Lung microvascular endothelial cell (primary cell): Measurements from ENCODE around the gene MFRP. TPM values are rescaled to one million over a fixed set of nuclear protein-coding genes. Genes with fewer than 3 reads are reported as not detected.

ENCODE experiments used
- DNase-seq, 2 donors: peaks; one replicate each; pipeline versions ENCODE4 v3.0.0 to v3.0.0-alpha.2; 2010; ENCODE audit warnings: low read depth in 2 of 2
- total RNA-seq: library from RNA; depleted of rRNA; stranded (reverse); fragments of >200 nt; gene quantifications from 2 replicates; pipeline ENCODE4 v1.2.1, GENCODE V29; 2014

Gene MFRP
- total RNA-seq, 1 donor from 2014 or later = under 0.01 TPM

DNA sequence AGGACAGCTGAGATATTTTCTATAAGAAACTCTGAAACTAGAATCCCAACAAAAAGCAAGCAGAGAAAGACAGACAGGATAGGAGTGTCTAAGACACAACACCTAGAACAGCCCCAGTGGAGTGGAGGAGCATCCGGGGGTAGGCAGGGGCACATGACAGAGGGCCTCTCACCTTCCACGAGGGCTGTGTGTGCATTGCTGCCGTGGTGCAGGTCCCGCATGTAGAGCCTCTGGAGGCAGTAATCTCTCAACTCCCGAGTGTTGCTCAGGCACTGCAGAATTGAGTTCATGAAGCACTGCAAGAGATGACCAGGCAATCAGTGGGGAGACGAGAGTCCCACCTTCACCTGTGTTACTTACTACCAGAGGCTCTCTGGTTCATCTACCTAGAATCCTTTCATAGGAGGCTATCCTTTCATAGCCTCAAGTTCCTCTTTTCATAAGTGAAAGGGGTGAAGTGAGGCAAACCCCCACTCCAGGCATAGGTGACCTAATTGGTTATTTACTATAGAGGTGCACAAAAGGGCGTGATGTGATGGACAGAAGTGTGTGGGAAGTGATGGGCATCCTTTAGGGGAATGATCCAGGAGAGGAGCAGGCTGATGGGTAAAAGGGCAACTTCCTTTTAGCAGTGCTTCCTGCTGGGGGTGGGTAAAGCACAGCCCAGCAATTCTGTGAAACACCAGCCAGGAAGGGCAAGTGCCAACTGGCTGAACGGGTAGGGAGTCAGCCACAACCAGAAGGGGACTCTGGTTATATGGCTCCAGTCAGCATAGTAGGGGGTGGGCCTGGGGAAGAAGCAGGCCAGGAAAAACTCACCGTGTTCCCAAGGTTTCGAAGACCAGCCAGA, 13.1 kb upstream of the MFRP start:
- no peak for DNase-seq

DNA sequence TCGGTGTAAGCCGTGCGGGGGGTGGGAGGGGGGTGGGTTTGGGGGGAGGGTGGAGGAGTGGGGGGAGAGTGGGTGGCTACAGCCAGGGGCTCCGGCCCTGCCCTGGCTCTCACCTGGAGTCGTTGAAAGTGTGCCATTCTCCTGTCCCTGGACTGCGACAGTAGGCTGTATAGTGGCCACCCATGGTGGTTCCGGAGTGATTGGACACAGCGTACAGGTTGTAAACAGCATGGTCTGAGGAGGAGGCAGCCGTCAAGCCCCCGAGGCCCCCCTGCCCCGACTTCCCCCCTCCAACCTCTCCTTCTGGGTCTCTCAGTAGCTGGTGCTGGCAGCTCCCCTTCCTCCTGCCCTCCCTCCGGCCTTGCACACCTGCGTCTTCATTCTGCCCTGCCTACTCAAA, 10.6 kb upstream of the MFRP start:
- no peak for DNase-seq

DNA sequence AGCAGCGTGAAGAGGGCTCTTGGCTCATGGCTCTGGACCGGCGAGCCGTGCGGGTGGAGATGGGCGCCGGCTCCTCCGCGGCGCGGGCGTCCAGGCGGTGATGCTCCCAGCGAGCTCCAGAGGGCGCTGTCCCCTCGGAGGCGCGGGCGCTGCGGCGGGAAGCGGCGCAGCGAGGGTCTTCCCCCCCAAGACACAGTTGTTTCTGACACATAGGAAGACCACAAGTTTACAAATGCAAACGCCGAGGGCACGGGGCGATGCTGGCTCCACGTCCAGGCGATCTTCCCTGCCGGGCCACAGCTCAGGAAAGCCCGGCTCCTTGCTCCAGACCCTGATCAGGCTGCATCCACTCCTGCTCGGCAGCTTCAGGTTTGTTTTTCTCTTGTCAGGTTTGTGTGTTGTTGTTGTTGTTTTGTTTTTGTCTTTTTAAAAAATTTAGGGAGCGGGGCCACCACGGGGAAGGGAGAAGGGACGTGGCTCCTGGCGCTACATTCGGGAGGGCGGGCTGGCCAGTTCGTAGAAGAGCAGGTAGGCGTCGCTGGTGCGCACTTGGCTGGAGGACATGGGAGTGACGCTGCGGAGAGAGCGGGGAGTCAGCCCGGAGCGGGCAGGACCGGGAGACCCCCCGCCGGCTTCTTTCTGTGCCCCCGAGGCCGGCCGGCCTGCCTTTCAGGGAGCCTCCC, 10.0 kb upstream of the MFRP start:
- DNase-seq = peak; percentile 74 to 87

DNA sequence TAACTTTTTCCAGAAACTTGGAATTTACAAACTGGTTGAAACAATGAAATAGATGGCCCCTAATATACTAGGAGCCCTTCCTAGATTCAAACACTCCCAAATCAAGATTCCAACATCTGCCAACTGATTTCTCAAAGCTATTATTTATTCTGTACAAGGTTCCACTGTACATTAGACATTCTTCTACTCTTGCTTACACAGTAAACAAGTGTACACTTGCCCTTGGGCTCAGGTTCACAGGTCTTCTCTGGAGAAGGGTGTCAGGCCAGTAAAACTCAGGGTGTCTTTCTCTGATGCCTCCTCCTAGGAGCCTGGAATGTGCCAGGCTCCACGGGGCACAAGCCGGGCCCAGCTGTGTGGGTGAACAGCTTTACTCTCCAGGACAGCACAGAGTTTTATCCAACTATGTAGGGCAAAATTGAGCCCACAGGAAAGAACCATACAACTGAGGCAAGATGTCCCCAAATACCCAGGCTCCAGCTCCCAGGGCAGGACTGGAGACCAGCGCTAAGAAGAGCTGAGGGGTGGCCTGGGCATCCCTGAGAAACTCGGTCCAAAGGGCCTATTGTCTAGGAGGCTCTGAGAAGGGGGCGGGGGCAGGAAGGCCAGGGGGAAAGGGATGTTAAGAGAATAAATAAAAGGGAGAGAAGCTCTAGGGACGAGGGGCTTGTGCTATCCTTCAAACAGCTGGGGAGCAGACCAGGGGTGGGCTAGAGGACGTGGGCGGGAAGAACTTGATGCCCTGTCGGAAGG, 8.8 kb upstream of the MFRP start:
- DNase-seq = no peak

DNA sequence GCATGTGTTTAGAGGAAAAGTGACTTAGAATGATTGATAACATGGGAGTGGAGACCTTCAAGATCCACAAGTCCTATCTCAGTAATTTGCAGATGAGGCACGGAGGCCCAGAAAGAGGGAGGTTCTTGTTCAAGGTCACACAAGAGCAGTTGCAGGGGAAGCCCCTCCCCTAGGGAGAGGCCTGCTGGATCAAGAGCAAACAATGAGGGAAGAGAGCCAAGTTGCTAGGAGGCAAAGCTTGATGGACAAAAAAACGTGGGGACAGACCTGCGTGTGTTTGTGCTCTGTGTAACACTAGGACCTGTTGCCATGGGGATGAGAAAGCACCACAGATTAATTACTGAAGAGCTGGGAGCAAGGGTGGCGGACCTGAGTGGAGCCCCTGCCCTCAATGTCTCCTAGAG, 6.4 kb upstream of the MFRP start:
- DNase-seq = peak; percentile 87 to 97

DNA sequence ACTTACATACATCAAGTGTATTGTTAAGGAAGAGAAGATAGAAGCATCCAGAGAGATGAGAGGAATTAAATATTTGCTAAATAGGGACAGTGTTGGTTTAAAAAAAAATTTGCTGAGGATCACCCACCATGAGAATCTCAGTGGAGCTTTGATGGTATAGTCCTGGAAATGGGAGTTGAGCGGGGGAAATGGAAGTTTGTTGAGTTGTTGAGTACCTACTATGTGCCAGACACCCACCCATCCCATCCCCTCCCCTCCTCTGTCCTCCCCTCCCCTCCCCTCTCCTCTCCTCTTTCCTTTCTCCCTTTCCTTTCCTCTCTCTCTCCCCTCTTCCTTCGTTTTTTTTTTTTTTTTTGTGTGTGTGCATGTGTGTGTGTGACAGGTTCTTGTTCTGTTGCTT, 4.7 kb upstream of the MFRP start:
- DNase-seq = no peak

DNA sequence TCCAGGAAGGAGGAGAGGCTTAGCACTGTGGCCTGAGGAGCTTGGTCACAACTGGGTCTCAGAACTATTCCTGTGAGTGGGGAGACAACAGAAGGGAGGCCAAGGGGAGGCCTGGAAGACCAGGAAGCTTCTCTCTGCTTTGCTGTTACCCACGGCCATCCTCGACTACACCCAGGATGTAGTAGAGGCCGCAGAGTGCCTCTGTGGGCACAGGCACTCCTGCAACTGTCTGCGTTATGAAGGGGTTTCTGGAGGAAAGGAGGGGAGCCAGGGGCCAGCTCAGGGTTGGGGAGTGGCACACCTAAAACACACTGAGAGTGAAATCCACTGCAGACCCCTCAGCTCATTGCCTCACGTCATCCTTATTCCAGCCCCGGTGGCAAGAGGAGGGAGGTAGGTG, 3.8 kb upstream of the MFRP start:
- no peak for DNase-seq

DNA sequence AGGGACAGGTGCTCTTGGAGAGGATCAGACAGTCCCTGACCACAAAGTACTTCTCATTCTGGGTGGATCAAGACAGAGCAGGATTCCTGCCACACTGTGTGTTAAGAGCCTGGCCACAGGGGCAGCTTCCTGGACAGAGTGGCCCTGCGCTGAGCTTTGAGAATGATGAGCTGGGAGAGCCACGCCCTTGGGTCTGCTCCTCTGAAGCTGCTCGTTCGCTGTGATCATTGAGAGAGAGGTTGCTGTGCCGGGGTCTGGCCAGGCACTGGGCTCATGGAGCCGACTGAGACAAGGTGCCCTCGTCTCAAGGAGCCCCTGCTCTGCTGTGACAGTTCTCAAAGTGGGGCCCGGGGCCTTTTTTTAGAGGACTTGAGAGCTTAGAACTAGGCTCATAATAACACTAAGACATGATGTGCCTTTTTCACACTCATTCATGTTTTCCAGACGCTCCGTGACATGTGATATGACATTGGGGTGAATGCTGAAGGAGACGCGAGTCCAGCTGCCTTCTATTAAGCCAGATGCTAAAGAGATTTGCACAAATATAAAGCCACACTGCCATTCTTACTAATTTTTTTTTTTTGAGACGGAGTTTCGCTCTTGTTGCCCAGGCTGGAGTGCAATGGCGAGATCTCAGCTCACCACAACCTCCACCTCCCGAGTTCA, 1.6 kb upstream of the MFRP start:
- DNase-seq = no peak

DNA sequence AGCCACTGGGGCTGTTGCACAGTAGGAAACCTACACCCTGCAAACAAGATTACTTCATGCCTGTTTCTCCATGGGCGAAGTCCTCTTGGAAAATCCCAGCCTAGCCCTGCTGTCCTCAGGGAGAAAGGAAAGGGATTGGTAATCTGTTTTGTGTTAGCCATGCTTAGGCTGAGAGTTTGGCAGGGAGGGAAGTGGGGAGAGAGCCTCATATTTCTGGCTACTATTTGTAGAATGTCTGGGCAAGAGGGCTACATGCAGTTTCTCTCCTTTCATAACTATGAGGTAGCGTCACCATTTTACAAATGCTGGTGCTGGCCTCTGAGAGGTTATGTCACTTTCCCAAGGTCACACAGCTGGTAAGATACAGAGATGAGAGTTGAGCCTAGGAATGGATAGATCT, 737 bp upstream of the MFRP start:
- no peak for DNase-seq

DNA sequence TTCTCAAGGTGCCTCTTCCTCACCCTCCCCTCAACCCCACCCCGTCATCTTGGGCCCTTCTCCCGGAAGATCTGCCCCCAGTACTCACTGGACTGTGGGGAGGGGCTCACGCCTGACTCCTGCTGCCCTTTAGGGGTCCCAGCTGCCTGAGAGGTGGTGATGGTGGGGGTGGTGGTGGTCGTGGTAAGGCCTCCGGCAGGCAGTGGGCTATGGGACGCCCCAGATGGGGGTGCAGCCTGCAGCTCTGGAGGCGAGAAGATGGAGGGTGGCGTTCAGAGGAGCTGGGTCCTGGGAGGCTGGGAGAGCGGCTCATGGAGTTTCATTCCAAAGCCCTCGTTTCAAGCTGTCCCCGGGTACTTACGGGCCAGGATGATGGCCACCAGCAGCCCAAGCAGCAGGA, 820 bp downstream of the MFRP start:
- DNase-seq = no peak

DNA sequence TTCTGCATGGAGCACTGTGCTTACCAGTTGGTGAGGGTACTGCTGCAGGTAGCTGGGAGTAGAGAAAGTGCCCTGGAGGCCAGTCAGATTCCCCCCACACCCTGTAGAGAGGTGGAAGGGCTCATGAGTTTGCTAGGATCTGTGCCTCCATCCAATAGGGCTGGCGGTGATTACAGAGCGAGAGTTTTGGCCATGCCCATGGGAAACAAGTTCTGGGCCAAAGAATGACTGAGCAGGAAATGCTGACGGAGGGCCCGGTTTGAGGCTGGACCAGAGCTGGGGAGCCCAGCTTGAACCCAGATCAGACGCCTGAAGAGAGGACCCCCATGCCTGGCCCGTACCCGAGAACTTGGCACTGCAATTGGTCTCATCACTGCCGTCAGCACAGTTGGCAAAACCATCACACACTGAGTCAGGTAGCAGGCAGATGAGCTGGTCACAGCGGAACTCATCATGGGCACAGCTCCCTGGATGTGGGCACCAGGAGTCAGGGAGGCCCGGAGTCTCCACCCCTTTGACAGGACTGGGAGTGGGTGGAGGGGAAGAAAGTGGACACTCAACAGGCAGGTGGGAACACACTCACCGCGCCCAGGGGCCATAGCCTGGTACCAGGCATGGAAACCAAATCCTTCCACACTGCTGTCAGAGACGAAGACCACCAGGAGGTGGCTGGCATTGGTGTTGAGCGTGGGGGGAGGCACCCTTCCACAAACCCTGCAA, 2.1 kb downstream of the MFRP start:
- DNase-seq = peak in 1 of 2 donors; percentile 57

DNA sequence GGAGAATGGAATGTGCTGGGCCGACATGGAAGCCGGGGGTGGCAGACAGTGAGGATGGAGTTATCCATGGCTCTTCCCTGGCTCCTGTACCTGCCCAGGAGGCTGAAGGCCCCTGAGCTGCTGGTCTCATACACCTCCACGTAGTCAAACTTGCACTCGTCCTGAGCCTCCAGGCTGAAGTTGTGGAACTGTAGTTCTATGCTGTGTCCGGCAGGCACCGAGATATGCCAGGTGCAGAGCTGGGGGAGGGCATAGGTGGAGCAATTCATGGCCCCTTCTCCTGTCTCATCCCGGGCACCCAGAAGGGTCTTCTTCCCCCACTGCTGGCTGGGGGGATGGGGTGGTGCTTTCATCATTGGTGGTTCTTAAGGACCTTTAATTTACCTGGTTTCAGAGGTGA, 2.8 kb downstream of the MFRP start:
- DNase-seq = no peak

DNA sequence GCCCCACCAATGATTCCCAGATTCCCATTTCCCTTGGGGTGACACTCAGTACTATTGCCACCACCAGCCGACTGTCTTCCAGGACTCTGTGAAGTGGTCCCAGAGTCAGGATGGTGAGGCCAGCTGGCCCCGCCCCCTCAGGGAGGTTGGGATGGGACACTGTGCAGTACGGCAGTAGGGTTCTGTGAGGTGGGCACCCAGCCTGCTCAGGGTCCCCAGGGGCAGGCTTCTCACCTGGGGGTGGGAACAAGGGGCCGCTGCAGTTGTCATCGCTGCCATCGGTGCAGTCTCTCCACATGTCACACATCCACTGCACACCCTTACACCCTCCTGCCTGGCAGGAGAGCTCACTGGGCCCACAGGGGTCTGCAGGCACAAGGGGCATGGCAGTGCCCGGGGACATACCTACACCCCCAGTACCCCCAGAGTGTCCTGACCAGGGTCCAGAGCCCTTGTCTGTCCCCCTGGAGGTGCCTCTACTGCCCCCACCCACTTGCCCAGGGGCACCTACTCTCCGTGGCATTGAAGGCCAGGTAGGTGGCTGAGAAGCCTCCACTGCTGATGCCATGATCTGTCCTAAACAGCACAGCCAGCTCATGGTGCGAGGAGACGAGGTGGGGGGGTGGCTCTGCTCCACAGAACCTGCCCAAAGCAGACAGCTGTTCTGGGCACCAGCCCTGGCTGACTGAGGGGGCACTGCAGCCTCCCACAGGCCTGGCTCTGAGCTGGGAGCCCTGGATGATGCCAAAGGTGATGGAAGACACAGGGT, 4.0 kb downstream of the MFRP start:
- no peak for DNase-seq

DNA sequence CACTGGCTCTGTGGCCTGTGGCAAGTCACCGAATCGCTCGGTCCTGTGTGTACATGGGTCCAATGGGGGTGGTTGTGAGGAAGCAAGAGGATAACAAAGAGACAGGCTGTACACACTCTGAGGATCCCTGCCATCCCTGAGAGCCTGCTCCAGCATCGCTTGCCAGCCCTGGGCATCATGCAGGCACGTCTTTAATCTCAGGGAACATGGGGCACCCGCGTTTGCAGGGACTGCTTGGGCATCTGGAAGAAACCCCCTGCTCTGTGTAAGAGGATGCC, 4.5 kb downstream of the MFRP start:
- no peak for DNase-seq

DNA sequence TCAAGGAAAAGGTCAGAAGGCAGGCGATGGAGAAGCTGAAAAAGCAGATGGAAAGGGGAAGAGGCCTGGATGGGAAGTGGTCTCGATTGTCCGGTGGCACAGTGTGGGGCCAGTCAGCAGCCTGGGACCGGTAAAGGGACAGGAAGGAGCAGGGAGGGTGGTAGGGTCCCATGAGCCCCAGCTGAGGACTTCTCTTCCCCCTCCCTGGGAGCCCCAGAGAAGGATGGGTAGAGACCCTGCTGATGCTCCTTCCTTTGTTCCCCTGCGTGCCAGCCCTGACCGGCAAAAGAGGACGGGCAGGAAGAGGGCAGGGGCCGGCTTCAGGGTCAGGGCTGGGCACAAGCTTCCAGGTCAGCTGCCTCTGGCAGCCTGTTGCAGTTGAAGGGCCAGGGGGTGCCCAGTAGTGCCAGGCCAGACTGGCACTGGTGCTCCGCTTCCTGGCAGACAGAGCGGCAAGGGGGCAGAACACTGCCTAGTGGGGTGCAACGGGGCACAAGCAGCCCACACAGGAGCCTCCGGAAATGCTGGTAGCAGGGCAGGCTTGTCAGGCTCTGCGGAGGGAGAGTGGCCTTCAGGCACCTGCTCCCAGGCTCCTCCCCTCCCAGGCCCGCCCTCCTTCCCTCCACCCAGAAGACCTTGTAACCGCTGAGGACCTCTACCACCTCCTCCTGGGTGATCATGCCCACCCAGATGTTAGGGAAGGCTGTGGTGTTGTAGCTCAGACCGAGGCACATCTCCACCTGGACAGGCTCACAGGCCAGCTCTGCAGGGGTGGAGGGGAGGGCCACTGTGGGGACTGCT, 5.1 kb downstream of the MFRP start:
- DNase-seq = peak in 1 of 2 donors; percentile 61

DNA sequence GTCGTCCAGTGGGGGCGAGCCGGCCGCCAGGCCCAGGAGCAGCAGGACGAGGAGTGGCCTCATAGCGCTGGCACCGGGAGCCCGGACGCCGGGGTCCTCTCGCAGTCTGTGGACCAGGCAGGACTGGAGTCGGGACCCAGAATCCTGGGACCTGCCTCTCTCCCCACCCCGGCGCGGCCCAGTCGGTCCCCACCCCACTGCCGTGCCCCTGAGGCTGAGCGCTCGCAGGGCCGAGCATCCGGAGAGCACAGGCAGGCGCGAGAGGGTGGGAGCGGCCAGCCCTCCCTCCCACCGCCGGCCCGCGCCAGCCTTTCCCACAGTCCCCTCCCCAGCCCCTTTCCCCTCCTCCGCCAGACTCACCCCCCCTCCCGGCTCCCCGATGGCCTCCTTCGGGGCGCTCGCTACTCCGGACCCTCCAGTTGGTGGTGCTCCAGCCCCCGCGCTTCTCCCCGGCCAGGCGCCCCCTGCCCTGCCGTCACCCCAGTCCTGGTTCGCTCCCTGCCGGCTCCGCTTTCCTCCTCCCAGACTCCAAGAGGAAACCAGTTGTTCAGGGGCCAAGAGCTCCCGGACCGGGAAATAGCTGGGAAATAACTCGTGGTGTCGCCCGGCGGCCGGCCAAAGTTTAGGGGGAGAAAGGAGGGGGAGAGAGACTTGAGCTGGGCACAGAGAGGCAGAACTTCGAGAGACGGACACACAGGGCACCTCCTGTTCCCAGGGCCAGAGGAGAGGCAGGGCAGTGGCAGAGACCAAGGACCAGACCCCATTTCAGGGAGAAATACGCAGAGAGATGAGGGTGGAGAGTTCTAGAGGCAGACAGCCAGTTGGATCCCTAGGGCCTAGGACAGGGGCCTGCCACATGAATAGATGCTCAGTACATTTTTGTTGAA, 5.9 kb downstream of the MFRP start, which contains the start of gene C1QTNF5:
Gene C1QTNF5 (minus strand): TSS at position 549 of the 887 bp plus-strand sequence. CDS start 486 bp downstream, at position 63.
- DNase-seq = peak; percentile 92

DNA sequence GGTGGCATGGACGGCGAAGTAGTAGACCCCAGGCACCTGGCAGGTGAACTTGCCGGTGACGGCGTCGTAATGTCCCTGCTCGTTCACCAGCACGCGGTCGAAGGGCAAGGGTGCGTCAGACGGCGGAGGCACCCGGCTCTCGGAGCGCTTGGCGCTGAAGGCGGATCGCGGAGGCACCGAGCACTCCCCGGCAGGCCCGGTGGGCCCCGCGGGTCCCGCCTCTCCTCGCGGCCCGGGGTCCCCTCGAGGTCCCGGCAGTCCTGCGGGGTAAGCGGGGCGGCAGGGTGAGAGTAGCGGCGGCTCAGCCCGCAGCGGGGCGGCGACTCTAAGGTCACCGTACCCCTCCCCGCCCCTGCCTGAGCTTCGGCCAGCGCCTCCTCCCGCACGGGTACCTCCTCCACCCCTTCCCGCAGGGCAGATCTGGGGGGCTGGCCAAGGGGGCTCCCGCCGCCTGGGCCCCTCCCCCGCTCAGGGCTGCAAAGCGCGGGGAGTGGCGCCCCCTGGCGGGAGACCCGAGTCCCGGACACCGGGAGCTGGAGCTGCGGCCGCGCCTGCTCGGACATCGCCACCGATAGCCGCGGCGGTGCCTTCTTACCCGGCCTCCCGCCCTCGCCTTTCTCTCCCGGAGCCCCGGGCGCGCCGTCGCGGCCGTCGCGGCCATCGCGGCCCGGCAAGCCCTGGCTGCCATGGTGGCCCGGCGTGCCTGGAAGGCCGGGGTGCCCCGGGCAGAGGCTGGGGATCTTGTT, 6.7 kb downstream of the MFRP start:
- peak; percentile 76 to 85 for DNase-seq
